ENCODE data around the gene RNF6. TPM values are rescaled to one million over a fixed set of nuclear protein-coding genes. Genes with fewer than 3 reads are reported as not detected.

The RNF6 gene
- total RNA-seq: 122 and 157 TPM in 2 replicates

DNA sequence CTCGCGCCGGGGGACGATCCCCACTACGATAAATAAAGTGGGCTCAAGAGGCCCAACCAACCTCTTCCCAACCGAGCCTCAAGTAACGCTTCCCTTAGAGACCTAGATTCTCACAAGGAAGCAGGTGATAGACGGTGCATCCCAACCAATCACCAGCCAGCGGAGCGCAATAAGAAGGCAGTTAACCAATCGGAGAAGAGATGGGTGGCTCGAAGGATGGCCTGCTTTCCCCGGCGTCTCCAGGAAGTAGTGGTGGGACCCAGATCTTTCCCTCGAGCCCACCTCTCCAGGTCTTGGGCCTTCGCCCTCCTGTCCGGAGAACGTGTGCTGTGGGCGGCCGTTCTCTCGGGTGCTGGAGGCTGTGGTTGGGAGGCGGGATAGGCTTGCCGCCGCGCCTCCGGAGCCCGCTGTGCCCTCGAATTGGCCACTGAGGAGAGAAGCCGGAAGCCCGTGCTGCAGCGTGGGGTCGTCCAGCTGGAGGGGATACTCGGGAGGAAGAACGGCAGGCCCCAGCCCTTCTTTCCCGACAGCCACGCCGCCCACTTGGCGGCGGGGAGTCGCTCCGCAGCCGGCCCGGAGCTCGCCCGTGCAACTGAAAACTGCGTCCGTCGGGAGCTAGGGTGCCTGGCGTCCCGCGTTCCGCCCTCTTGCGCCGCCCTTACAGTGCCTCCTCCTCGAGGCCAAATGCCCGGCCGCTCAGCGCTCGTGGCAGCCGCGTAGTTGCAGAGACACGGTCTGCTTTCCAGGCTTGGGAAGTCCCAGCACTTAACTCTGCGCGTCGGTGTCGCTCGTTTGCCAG lies at the start of gene RNF6:
Gene RNF6, minus strand, starts transcription at position 594 of the 799 bp plus-strand sequence. CDS start 2,665 bp downstream, outside the sequence.

DNA sequence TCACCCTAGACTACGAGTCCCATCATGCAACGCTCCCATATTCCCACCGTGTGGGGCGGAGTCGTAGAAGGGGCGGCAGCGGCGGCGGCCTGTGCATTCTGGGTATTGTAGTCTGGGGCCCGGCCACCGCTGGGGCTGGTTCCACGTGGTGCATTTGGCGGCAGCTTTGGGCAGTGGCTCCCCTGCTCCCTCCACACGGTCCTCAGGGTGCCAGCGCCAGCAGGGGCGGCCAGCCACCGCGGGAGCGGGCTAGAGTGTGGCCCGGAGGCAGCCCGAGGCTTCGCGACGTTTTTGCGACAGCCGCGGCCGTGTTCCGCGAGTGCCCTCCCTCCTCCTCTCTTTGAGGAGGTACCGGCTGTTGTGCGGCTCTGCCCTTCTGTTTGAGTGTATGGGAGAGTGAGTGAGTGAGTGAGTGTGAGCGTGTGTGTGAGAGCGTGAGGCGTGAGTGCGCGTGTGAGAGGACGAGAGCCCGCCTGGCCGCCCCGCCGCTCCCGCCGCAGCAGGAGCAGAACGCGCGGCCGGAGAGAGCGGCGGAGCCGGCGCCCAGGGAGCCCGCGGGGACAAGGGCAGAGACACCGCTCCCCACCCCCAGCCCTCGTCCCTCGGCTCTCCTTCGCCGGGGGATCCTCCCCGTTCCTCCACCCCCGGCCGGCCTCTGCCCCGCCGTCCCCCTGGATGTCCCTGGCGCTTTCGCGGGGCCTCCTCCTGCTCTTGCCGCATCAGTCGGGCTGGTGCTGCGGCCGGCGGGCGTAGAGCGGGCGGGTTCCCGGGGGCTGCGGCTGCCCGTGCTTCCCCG lies 31.9 kb upstream of the RNF6 start, which contains the start of gene CDK8:
Gene CDK8, plus strand, starts transcription at position 343 of the 796 bp plus-strand sequence. CDS start 513 bp downstream, outside the sequence.

Other genes with a start within 250 kb of the RNF6 start
- under 0.01 and 2.6 TPM in 2 replicates for gene SHISA2, start 170.3 kb downstream of the RNF6 start, total RNA-seq
- gene CDK8, start 31.8 kb upstream of the RNF6 start, total RNA-seq: 27.3 and 37.5 TPM in 2 replicates

All from nasal cavity respiratory epithelium epithelial cell of viscerocranial mucosa (primary cell).